Measurements from ENCODE around the gene ASZ1. TPM values are rescaled to one million over a fixed set of nuclear protein-coding genes. Genes with fewer than 3 reads are reported as not detected.

Gene ASZ1
- polyA plus RNA-seq, 1 donor from 2014 or later = not detected

DNA sequence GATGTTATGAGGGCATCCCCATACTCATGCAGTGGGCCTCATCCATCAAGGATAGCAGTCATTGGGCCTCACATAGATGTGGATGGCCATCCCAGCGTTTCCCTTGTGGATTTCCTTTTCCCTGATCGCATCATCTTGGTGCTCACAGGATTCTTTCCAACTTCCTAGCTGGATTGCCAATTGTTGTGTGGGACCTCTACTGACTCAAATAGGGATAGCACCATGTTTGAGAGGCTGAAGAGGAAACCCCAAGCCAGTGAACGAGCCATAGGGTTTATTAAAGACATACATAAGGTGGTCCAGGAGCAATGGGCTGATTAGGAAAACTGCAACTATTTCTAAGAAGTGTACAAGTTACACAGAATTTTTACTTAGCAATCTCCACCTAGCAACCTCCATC, 21.8 kb downstream of the ASZ1 start:
- Histone ChIP-seq H3K27me3 (ENCODE audit: insufficient read depth, low read depth, low read length) (no peaks in the 10 kb centered on the region), H3K4me2 (ENCODE audit: low read length) (no peak overlapping the region), H3K9ac (ENCODE audit: low read length) (no peak overlapping the region), H3F3A (ENCODE audit: insufficient read depth, low read length, poor library complexity, severe bottlenecking) (no peaks in the 10 kb centered on the region), H3K9me2 (ENCODE audit: insufficient read depth, low read length) (no peaks in the 10 kb centered on the region), H3K4me3 (ENCODE audit: low read length) (no peak overlapping the region), H3K79me2 (replicated peaks; ENCODE audit: insufficient read depth, low read length) (no peaks in the 10 kb centered on the region), H4K20me1 (ENCODE audit: insufficient read depth) (no peaks in the 10 kb centered on the region), H3K27ac (ENCODE audit: low read length) (no peak overlapping the region), H3K36me3 (ENCODE audit: insufficient read depth, low read length) (no peaks in the 10 kb centered on the region), H2AFZ (ENCODE audit: low read depth, low read length) (no peak overlapping the region), H3K9me3 (ENCODE audit: low read length) (no peaks in the 10 kb centered on the region)
- no peak for TF ChIP-seq REST (IDR thresholded peaks at IDR 0.05; ENCODE audit: borderline replicate concordance)
- TF ChIP-seq TAF1 (IDR thresholded peaks at IDR 0.05; ENCODE audit: low read depth) = no peak

GRCh38 chr7:117403737-117404136, 23.6 kb downstream of the ASZ1 start:
- no peaks in the 10 kb centered on the region for H3K79me2 ChIP-seq (replicated peaks; ENCODE audit: insufficient read depth, low read length)
- H3K9me3 ChIP-seq (ENCODE audit: low read length) = no peaks in the 10 kb centered on the region
- H3K27ac ChIP-seq (ENCODE audit: low read length) = no peak overlapping the region
- H3K9ac ChIP-seq (ENCODE audit: low read length) = no peak overlapping the region
- H4K20me1 ChIP-seq (ENCODE audit: insufficient read depth) = no peaks in the 10 kb centered on the region
- no peaks in the 10 kb centered on the region for H3F3A ChIP-seq (ENCODE audit: insufficient read depth, low read length, poor library complexity, severe bottlenecking)
- no peak overlapping the region for H3K4me3 ChIP-seq (ENCODE audit: low read length)
- no peak overlapping the region for H2AFZ ChIP-seq (ENCODE audit: low read depth, low read length)
- H3K4me2 ChIP-seq (ENCODE audit: low read length) = no peak overlapping the region
- no peaks in the 10 kb centered on the region for H3K9me2 ChIP-seq (ENCODE audit: insufficient read depth, low read length)
- TF ChIP-seq EP300 (conservative IDR thresholded peaks at IDR 0.05; ENCODE audit: poor library complexity, severe bottlenecking) = no peak
- no peak for TF ChIP-seq RAD21 (conservative IDR thresholded peaks at IDR 0.05)
- no peak for TF ChIP-seq EZH2 (IDR thresholded peaks at IDR 0.05; ENCODE audit: borderline replicate concordance, insufficient read depth, low read length, poor library complexity, severe bottlenecking)
- no peak for TF ChIP-seq TAF1 (IDR thresholded peaks at IDR 0.05; ENCODE audit: low read depth)
- no peak for TF ChIP-seq REST (IDR thresholded peaks at IDR 0.05; ENCODE audit: borderline replicate concordance)
- TF ChIP-seq SMC3 (conservative IDR thresholded peaks at IDR 0.05; ENCODE audit: poor library complexity) = no peak
- no peak for TF ChIP-seq CTCF (IDR thresholded peaks at IDR 0.05; ENCODE audit: poor library complexity, severe bottlenecking)
- TF ChIP-seq POLR2AphosphoS5 (IDR thresholded peaks at IDR 0.05) = no peak
- no peak for TF ChIP-seq MXI1 (conservative IDR thresholded peaks at IDR 0.05; ENCODE audit: poor library complexity, severe bottlenecking)
- H3K36me3 ChIP-seq (ENCODE audit: insufficient read depth, low read length) = no peaks in the 10 kb centered on the region
- H3K27me3 ChIP-seq (ENCODE audit: insufficient read depth, low read depth, low read length) = no peaks in the 10 kb centered on the region

Data from neural cell (in vitro differentiated cells).